Measurements from ENCODE around the gene EXD3.

EXD3 gene

GRCh38 chr9:137355761-137356365 lies 67.1 kb downstream of the EXD3 start:
- Mint-ChIP-seq H3K36me3 (ENCODE audit: low read depth) (no peaks in the 10 kb centered on the region), H3K4me1 (ENCODE audit: low read depth) (no peaks in the 10 kb centered on the region), H3K9me3 (peaks cover 20% of the 10 kb centered on the region), H3K27ac (no peak overlapping the region), H3K4me3 (no peak overlapping the region), H3K27me3 (ENCODE audit: low read depth) (no peaks in the 10 kb centered on the region)

- H3K27ac Mint-ChIP-seq, result no peak overlapping the region
- H3K9me3 Mint-ChIP-seq, result peaks cover 20% of the 10 kb centered on the region
- H3K4me3 Mint-ChIP-seq, result no peak overlapping the region
- no peaks in the 10 kb centered on the region for H3K27me3 Mint-ChIP-seq (ENCODE audit: low read depth)
- no peaks in the 10 kb centered on the region for H3K36me3 Mint-ChIP-seq (ENCODE audit: low read depth)
- H3K4me1 Mint-ChIP-seq (ENCODE audit: low read depth), result no peaks in the 10 kb centered on the region
Measured at GRCh38 chr9:137354845-137355760, 67.9 kb downstream of the EXD3 start.

- no peaks in the 10 kb centered on the region for H3K36me3 Mint-ChIP-seq (ENCODE audit: low read depth)
- no peak overlapping the region for H3K27ac Mint-ChIP-seq
- no peaks in the 10 kb centered on the region for H3K4me1 Mint-ChIP-seq (ENCODE audit: low read depth)
- no peak overlapping the region for H3K4me3 Mint-ChIP-seq
- peaks cover 20% of the 10 kb centered on the region for H3K9me3 Mint-ChIP-seq
- H3K27me3 Mint-ChIP-seq (ENCODE audit: low read depth), result no peaks in the 10 kb centered on the region
Measured at GRCh38 chr9:137354153-137354844, 68.7 kb downstream of the EXD3 start.

- Mint-ChIP-seq H3K9me3 (peaks cover 18% of the 10 kb centered on the region), H3K4me3 (no peak overlapping the region), H3K4me1 (ENCODE audit: low read depth) (no peaks in the 10 kb centered on the region), H3K27ac (no peak overlapping the region), H3K27me3 (ENCODE audit: low read depth) (no peaks in the 10 kb centered on the region), H3K36me3 (ENCODE audit: low read depth) (no peaks in the 10 kb centered on the region)
Measured at GRCh38 chr9:137353223-137354152, 69.5 kb downstream of the EXD3 start.

- Mint-ChIP-seq H3K36me3 (ENCODE audit: low read depth) (no peaks in the 10 kb centered on the region), H3K4me1 (ENCODE audit: low read depth) (no peaks in the 10 kb centered on the region), H3K4me3 (no peak overlapping the region), H3K27ac (no peak overlapping the region), H3K27me3 (ENCODE audit: low read depth) (no peaks in the 10 kb centered on the region), H3K9me3 (peaks cover 14% of the 10 kb centered on the region)
Measured at GRCh38 chr9:137352511-137353222, 70.3 kb downstream of the EXD3 start.

GRCh38 chr9:137351781-137352501 lies 71.0 kb downstream of the EXD3 start:
- no peak overlapping the region for H3K4me3 Mint-ChIP-seq
- H3K9me3 Mint-ChIP-seq, result peaks cover 7% of the 10 kb centered on the region
- no peaks in the 10 kb centered on the region for H3K27me3 Mint-ChIP-seq (ENCODE audit: low read depth)
- no peak overlapping the region for H3K27ac Mint-ChIP-seq
- H3K36me3 Mint-ChIP-seq (ENCODE audit: low read depth), result no peaks in the 10 kb centered on the region
- no peaks in the 10 kb centered on the region for H3K4me1 Mint-ChIP-seq (ENCODE audit: low read depth)

GRCh38 chr9:137350696-137351584 lies 72.0 kb downstream of the EXD3 start:
- Mint-ChIP-seq H3K4me1 (ENCODE audit: low read depth) (no peaks in the 10 kb centered on the region), H3K9me3 (no peaks in the 10 kb centered on the region), H3K27me3 (ENCODE audit: low read depth) (no peaks in the 10 kb centered on the region), H3K36me3 (ENCODE audit: low read depth) (no peaks in the 10 kb centered on the region), H3K27ac (no peak overlapping the region), H3K4me3 (no peak overlapping the region)

GRCh38 chr9:137349471-137350033 lies 73.4 kb downstream of the EXD3 start:
- no peaks in the 10 kb centered on the region for H3K9me3 Mint-ChIP-seq
- no peaks in the 10 kb centered on the region for H3K27me3 Mint-ChIP-seq (ENCODE audit: low read depth)
- no peak overlapping the region for H3K4me3 Mint-ChIP-seq
- H3K4me1 Mint-ChIP-seq (ENCODE audit: low read depth), result no peaks in the 10 kb centered on the region
- no peak overlapping the region for H3K27ac Mint-ChIP-seq
- no peaks in the 10 kb centered on the region for H3K36me3 Mint-ChIP-seq (ENCODE audit: low read depth)

- no peaks in the 10 kb centered on the region for H3K36me3 Mint-ChIP-seq (ENCODE audit: low read depth)
- no peaks in the 10 kb centered on the region for H3K27me3 Mint-ChIP-seq (ENCODE audit: low read depth)
- no peak overlapping the region for H3K4me3 Mint-ChIP-seq
- H3K4me1 Mint-ChIP-seq (ENCODE audit: low read depth), result no peaks in the 10 kb centered on the region
- no peak overlapping the region for H3K27ac Mint-ChIP-seq
- no peaks in the 10 kb centered on the region for H3K9me3 Mint-ChIP-seq
Measured at GRCh38 chr9:137348769-137349470, 74.0 kb downstream of the EXD3 start.

- H3K9me3 Mint-ChIP-seq, result no peaks in the 10 kb centered on the region
- no peak overlapping the region for H3K27ac Mint-ChIP-seq
- no peaks in the 10 kb centered on the region for H3K36me3 Mint-ChIP-seq (ENCODE audit: low read depth)
- H3K27me3 Mint-ChIP-seq (ENCODE audit: low read depth), result no peaks in the 10 kb centered on the region
- H3K4me3 Mint-ChIP-seq, result no peak overlapping the region
- no peaks in the 10 kb centered on the region for H3K4me1 Mint-ChIP-seq (ENCODE audit: low read depth)
Measured at GRCh38 chr9:137347928-137348327, 75.0 kb downstream of the EXD3 start.

GRCh38 chr9:137342482-137342881 lies 80.5 kb downstream of the EXD3 start:
- Mint-ChIP-seq H3K27me3 (ENCODE audit: low read depth) (no peaks in the 10 kb centered on the region), H3K4me3 (no peak overlapping the region), H3K36me3 (ENCODE audit: low read depth) (no peaks in the 10 kb centered on the region), H3K4me1 (ENCODE audit: low read depth) (no peaks in the 10 kb centered on the region), H3K9me3 (no peaks in the 10 kb centered on the region), H3K27ac (no peak overlapping the region)

GRCh38 chr9:137341227-137341626 lies 81.7 kb downstream of the EXD3 start:
- H3K9me3 Mint-ChIP-seq, result peaks cover 10% of the 10 kb centered on the region
- H3K27ac Mint-ChIP-seq, result no peak overlapping the region
- H3K4me3 Mint-ChIP-seq, result no peak overlapping the region
- no peaks in the 10 kb centered on the region for H3K4me1 Mint-ChIP-seq (ENCODE audit: low read depth)
- H3K36me3 Mint-ChIP-seq (ENCODE audit: low read depth), result no peaks in the 10 kb centered on the region
- no peaks in the 10 kb centered on the region for H3K27me3 Mint-ChIP-seq (ENCODE audit: low read depth)
